DOHH2 (cell line): ENCODE results near the gene KDELR3.
"Not testable (repeated sequence)": the region's sequence is repeated elsewhere in the genome, so short reads cannot be mapped to it uniquely, and the experiment has no call there.

Source experiments
- H3F3A ChIP-seq: fragments of 200-600 bp; sonication (generic), shearing (Covaris generic); 2 replicates; pipeline ENCODE4 v1.6.0; 2016; ENCODE audit warnings: antibody characterized with exemption, mild to moderate bottlenecking; ENCODE audit not compliant: control insufficient read depth, insufficient read depth
- H3K27ac ChIP-seq: fragments of 200-600 bp; sonication (generic); 2 replicates; pipeline ENCODE4 v1.5.1; 2014; ENCODE audit warnings: low read depth, mild to moderate bottlenecking, low read length, moderate library complexity
- H3K27me3 ChIP-seq: fragments of 200-600 bp; sonication (generic); 2 replicates; pipeline ENCODE4 v1.6.1; 2014; ENCODE audit warnings: mild to moderate bottlenecking, low read length, mixed read lengths; ENCODE audit not compliant: control insufficient read depth
- H3K36me3 ChIP-seq: fragments of 200-600 bp; sonication (generic); 2 replicates; pipeline ENCODE4 v1.6.1; 2014; ENCODE audit warnings: mild to moderate bottlenecking, low read length, moderate library complexity, mixed read lengths; ENCODE audit not compliant: control insufficient read depth
- H3K4me1 ChIP-seq: fragments of 200-600 bp; sonication (generic); 2 replicates; pipeline ENCODE4 v1.6.1; 2014; ENCODE audit warnings: mild to moderate bottlenecking, low read length, mixed read lengths; ENCODE audit not compliant: control insufficient read depth
- H3K4me2 ChIP-seq: fragments of 200-600 bp; sonication (generic); 2 replicates; pipeline ENCODE4 v1.6.0; 2014; ENCODE audit warnings: mild to moderate bottlenecking, low read length, moderate library complexity
- H3K4me3 ChIP-seq: fragments of 200-600 bp; sonication (generic); 2 replicates; pipeline ENCODE4 v1.5.1; 2014; ENCODE audit warnings: mild to moderate bottlenecking, low read length, mixed read lengths
- H3K79me2 ChIP-seq: fragments of 200-600 bp; sonication (generic); 2 replicates; pipeline ENCODE4 v1.6.1; 2014; ENCODE audit warnings: mild to moderate bottlenecking, low read length, mixed read lengths; ENCODE audit not compliant: control insufficient read depth
- H3K9me2 ChIP-seq: fragments of 200-600 bp; sonication (generic); replicated peaks from 2 replicates; pipeline ENCODE4 v1.6.1; 2014; ENCODE audit warnings: mild to moderate bottlenecking, low read length, mixed read lengths; ENCODE audit not compliant: control insufficient read depth
- H3K9me3 ChIP-seq: fragments of 200-600 bp; sonication (generic); 2 replicates; pipeline ENCODE4 v1.6.1; 2014; ENCODE audit warnings: antibody characterized with exemption, low read length, mixed read lengths; ENCODE audit not compliant: control insufficient read depth, insufficient read depth
- H4K20me1 ChIP-seq: fragments of 200-600 bp; sonication (generic); 2 replicates; pipeline ENCODE4 v1.6.0; 2014; ENCODE audit warnings: low read depth, mild to moderate bottlenecking, antibody characterized with exemption, low read length, moderate library complexity; ENCODE audit not compliant: control insufficient read depth, insufficient read depth
- CTCF ChIP-seq: fragments of 200-600 bp; sonication (generic); IDR thresholded peaks from one replicate; pipeline ENCODE4 v1.5.1; 2014; ENCODE audit warnings: antibody characterized with exemption, mild to moderate bottlenecking, low read depth, low read length; ENCODE audit not compliant: poor library complexity, severe bottlenecking
- EZH2phosphoT487 ChIP-seq: fragments of 200-600 bp; sonication (generic); IDR thresholded peaks from 2 replicates; pipeline ENCODE4 v1.6.1; 2017; ENCODE audit warnings: borderline replicate concordance, mild to moderate bottlenecking, antibody characterized with exemption, low read length, moderate library complexity, mixed read lengths

Gene KDELR3

DNA sequence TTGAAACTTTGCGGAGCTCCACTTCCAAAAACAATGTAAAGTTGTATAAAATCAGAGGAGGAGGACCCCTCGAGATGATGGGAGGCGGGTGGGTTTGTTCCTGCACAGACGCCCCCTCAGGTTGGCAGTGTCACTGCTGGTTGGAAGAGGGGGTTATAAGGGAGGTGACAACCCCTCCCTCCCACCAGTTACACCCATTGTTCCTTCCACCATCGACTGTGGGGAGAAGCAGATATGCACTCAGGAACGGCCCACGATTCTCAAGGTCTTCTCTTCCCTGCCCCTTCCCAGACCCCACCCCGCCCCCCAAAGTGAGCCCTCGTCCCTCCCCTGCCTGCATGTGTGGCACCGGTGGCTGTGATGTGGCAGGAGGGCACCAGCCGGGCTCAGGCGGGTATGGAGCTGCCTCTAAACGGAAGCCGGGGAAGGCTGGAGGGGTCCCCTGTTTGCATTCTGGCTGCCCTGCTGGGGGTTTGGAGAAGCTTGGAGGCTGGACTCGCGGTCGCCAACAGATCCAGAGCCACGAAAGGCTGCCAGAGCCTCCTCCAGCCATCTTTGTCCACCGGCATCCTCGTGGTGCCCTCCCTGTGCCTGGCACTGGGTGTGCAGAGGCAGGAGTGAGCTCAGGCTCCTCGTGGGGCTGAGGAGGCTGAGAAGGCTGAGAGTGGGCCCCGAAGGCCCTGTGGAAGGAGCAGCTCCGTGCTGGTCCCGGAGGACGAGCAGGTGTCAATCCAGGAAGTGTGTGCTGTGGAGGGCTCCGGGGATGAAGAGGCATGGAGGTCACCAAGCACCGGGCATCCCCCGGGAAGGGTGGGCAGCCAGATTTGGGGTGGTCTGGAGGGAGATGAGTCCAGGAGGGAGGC is 778 bp downstream of the KDELR3 start:
- H3K4me3 ChIP-seq = no peak overlapping the region
- H4K20me1 ChIP-seq = no peaks in the 10 kb centered on the region
- H3K27ac ChIP-seq = no peak overlapping the region
- H3K9me2 ChIP-seq = no peaks in the 10 kb centered on the region
- TF ChIP-seq CTCF (peak; percentile 43), EZH2phosphoT487 (no peak)
- peak overlapping the region; percentile 27; the same call in 1 of the 2 replicates for H3K4me2 ChIP-seq
- H3K79me2 ChIP-seq = no peaks in the 10 kb centered on the region
- no peaks in the 10 kb centered on the region for H3K4me1 ChIP-seq
- H3K36me3 ChIP-seq = no peaks in the 10 kb centered on the region
- H3K27me3 ChIP-seq = peaks cover 45% of the 10 kb centered on the region
- no peaks in the 10 kb centered on the region for H3K9me3 ChIP-seq
- H3F3A ChIP-seq = no peaks in the 10 kb centered on the region

DNA sequence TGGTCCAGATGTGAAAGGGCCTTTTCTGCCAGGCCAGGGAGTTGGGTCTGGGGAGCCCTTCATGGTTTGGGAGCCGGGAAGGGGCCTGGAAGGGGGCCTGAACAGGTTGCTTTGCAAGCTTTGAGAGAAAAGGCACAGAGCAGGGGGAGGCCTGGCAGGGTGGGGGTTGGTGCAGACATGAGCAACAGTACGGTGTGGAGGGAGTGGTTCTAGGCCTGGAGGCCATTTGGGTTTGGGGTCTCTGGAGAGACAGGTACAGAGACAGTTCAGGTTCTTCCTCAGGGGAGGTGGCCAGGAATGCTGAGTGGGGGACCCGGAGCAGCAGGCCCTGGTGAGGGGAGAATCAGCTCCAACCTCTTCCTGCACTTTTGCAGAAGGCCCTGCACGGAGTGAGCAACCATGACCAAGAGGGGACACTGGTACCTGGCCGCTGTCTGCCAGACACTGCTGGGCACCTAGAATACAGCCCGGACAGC is 1.4 kb downstream of the KDELR3 start:
- TF ChIP-seq EZH2phosphoT487 = no peak
- TF ChIP-seq CTCF = no peak
- Histone ChIP-seq H3K4me1 (no peaks in the 10 kb centered on the region), H4K20me1 (no peaks in the 10 kb centered on the region), H3K4me2 (no peak overlapping the region), H3K27ac (no peak overlapping the region), H3K36me3 (no peaks in the 10 kb centered on the region), H3K4me3 (no peak overlapping the region), H3K27me3 (peaks cover 44% of the 10 kb centered on the region), H3K9me2 (no peaks in the 10 kb centered on the region), H3F3A (no peaks in the 10 kb centered on the region), H3K9me3 (no peaks in the 10 kb centered on the region), H3K79me2 (no peaks in the 10 kb centered on the region)

DNA sequence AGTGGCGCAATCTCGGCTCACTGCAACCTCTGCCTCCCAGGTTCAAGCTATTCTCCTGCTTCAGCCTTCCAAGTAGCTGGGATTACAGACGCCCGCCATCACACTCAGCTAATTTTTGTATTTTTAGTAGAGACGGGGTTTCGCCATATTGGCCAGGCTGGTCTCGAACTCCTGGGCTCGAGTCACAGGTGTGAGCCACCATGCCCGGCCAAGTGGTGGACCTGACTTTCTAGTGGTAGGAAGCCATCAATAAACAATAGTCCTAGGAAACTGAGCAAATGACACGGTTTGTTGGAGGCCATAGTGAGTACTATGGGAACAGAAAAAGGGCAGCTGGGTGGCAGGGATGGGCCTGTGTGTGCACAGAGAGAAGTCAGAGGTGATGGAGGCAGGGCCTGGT is 2.3 kb downstream of the KDELR3 start:
- H3K4me3 ChIP-seq, H3K4me1 ChIP-seq, H3K79me2 ChIP-seq, H3K36me3 ChIP-seq, H3K9me3 ChIP-seq, H3K9me2 ChIP-seq, H3F3A ChIP-seq, H3K4me2 ChIP-seq, H3K27ac ChIP-seq, H4K20me1 ChIP-seq: not testable (repeated sequence)
- H3K27me3 ChIP-seq = peaks cover 41% of the 10 kb centered on the region

DNA sequence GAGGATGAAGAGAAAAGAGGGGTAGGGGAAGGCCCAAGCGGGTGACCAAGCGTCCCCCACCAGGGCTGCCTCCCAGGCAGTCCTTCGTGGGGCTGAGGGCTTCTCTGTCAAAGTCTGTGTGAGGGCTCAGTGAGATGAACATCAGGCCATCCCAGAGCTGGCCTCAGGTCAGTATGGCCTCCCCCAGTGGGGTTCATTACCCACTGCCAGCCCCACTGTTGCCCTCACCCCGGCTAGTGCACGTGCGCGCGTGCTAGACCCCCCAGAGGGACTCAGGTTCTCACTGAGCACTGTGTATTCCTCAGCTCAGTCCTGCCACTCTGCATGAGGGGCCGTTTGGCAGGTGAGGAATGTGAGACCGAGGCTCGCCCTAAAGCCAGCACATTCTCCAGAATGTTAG is 3.3 kb downstream of the KDELR3 start:
- Histone ChIP-seq H3K27ac (no peak overlapping the region), H3K4me2 (no peak overlapping the region), H3K79me2 (no peaks in the 10 kb centered on the region), H3K4me3 (no peak overlapping the region), H4K20me1 (no peaks in the 10 kb centered on the region), H3F3A (no peaks in the 10 kb centered on the region), H3K4me1 (no peaks in the 10 kb centered on the region), H3K9me3 (no peaks in the 10 kb centered on the region), H3K36me3 (no peaks in the 10 kb centered on the region), H3K27me3 (peaks cover 31% of the 10 kb centered on the region), H3K9me2 (no peaks in the 10 kb centered on the region)
- TF ChIP-seq CTCF (no peak), EZH2phosphoT487 (no peak)
